ENCODE data around the gene PRUNE2.
A peak's percentile ranks its signal among the peaks of the same experiment; 100 is the strongest.
"Not testable (repeated sequence)": the region's sequence is repeated elsewhere in the genome, so short reads cannot be mapped to it uniquely, and the experiment has no call there.

DNA sequence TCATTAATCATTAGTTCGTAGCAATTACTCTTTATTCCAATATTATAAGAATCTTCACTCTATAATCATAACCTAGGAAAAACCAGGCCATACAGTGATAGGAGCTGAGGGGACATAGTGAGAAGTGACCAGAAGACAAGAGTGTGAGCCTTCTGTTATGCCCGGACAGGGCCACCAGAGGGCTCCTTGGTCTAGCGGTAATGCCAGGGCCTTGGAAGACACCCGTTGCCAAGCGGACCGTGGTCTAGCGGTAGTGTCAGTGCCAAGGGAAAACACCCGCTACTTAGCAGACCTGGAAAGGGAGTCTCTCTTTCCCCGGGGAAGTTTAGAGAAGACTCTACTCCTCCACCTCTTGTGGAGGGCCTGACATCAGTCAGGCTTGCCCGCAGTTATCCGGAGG, 239.9 kb downstream of the PRUNE2 start:
- TF ChIP-seq, protein P1, sequence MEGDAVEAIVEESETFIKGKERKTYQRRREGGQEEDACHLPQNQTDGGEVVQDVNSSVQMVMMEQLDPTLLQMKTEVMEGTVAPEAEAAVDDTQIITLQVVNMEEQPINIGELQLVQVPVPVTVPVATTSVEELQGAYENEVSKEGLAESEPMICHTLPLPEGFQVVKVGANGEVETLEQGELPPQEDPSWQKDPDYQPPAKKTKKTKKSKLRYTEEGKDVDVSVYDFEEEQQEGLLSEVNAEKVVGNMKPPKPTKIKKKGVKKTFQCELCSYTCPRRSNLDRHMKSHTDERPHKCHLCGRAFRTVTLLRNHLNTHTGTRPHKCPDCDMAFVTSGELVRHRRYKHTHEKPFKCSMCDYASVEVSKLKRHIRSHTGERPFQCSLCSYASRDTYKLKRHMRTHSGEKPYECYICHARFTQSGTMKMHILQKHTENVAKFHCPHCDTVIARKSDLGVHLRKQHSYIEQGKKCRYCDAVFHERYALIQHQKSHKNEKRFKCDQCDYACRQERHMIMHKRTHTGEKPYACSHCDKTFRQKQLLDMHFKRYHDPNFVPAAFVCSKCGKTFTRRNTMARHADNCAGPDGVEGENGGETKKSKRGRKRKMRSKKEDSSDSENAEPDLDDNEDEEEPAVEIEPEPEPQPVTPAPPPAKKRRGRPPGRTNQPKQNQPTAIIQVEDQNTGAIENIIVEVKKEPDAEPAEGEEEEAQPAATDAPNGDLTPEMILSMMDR (IDR thresholded peaks at IDR 0.05; ENCODE audit: insufficient read depth, low read length, poor library complexity, severe bottlenecking) = peak; percentile 18
- not testable (repeated sequence) for TF ChIP-seq EZH2phosphoT487 (conservative IDR thresholded peaks at IDR 0.05; ENCODE audit: low read length)
